ENCODE data around the gene SMYD2. TPM values are rescaled to one million over a fixed set of nuclear protein-coding genes. Genes with fewer than 3 reads are reported as not detected.

The SMYD2 gene
- total RNA-seq, 2 donors from 2014 or later: 18.4 to 18.5 TPM

DNA sequence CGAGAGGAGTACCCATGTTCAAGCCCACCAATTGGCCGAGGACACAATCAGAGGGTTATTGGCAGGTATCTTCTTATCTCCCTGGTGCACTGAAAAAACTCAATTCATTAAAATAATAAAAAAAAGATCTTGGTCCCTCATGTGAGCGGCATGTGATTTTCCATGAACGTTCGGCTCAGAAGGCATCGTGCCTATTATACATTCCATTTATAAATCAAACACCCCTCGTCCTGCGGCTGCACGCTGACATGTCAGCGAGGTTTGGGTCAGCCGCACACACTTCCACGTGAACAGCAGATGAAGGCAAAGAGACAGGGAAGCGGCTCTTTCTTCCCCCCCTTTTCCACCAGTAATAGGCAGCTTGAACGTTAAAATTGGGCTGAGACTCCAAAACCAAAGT lies 31.3 kb upstream of the SMYD2 start:
- TF ChIP-seq, protein P1, sequence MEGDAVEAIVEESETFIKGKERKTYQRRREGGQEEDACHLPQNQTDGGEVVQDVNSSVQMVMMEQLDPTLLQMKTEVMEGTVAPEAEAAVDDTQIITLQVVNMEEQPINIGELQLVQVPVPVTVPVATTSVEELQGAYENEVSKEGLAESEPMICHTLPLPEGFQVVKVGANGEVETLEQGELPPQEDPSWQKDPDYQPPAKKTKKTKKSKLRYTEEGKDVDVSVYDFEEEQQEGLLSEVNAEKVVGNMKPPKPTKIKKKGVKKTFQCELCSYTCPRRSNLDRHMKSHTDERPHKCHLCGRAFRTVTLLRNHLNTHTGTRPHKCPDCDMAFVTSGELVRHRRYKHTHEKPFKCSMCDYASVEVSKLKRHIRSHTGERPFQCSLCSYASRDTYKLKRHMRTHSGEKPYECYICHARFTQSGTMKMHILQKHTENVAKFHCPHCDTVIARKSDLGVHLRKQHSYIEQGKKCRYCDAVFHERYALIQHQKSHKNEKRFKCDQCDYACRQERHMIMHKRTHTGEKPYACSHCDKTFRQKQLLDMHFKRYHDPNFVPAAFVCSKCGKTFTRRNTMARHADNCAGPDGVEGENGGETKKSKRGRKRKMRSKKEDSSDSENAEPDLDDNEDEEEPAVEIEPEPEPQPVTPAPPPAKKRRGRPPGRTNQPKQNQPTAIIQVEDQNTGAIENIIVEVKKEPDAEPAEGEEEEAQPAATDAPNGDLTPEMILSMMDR (IDR thresholded peaks at IDR 0.05): no peak
- TF ChIP-seq POLR2A (IDR thresholded peaks at IDR 0.05): no peak
- ATAC-seq: no peak
- no peak overlapping the region for H3K27ac ChIP-seq
- no peak for DNase-seq
- intact Hi-C loops (cut with DNase I): no loop called here
- H3K4me1 ChIP-seq: no peaks in the 10 kb centered on the region
- no peaks in the 10 kb centered on the region for H3K9me3 ChIP-seq
- no peaks in the 10 kb centered on the region for H3K27me3 ChIP-seq
- H3K4me3 ChIP-seq: no peak overlapping the region
- WGBS, 2 donors: 84 to 89% methylated on average over 14 of the region's 14 CpGs
- H3K36me3 ChIP-seq (replicated peaks in 1 of 2; ENCODE audit: insufficient read depth in 1 of 2, low read depth in 2 of 2): no peaks in the 10 kb centered on the region

DNA sequence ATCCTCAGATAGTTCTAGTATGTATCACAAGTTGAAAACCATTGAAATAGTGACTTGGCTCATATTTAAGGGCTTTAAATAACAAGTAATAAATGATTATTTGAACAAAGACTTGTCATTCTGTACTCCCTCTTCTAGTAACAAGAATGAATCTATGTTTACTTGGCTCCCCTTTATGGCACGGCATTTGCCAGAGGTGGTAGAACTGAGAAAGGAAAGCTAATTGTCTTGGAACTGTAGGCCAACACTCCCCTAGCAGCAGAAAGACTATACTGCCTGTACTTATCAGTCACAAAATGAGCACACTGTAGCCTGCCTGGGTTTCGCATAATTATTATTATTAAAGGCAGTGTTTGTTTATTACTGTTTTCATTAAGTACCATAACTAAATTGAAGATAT lies 29.6 kb upstream of the SMYD2 start:
- intact Hi-C loops (cut with DNase I): no loop called here
- DNase-seq: no peak

DNA sequence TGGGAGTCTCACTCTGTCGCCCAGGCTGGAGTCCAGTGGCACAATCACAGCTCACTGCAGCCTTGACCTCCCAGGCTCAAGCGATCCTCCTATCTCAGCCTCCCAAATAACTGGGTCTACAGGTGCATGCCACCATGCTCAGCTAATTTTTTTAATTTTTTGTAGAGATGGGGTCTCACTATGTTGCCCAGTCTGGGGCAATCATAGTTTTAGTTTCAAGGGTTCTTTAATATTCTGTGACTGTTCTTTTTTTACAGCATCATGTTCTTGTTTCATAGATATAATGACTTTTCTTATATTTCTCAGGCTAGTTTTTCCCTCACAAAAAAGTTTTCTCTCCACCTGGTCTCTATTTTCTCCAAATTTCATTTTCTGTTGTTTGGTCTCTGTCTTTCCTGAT lies 25.4 kb upstream of the SMYD2 start:
- no peaks in the 10 kb centered on the region for H3K27me3 ChIP-seq
- H3K9me3 ChIP-seq: no peaks in the 10 kb centered on the region
- TF ChIP-seq, protein P1 (IDR thresholded peaks at IDR 0.05): no peak
- TF ChIP-seq POLR2A (IDR thresholded peaks at IDR 0.05): no peak
- intact Hi-C loops (cut with DNase I): no loop called here
- no peaks in the 10 kb centered on the region for H3K36me3 ChIP-seq (replicated peaks in 1 of 2; ENCODE audit: insufficient read depth in 1 of 2, low read depth in 2 of 2)
- WGBS, 2 donors: 79 to 86% methylated on average over 2 of the region's 2 CpGs
- DNase-seq (no peak), ATAC-seq (no peak)
- no peaks in the 10 kb centered on the region for H3K4me1 ChIP-seq
- no peak overlapping the region for H3K4me3 ChIP-seq
- H3K27ac ChIP-seq: no peak overlapping the region

More for the DNA sequence above, 29.6 kb upstream of the SMYD2 start:
- Histone ChIP-seq H3K27me3 (no peaks in the 10 kb centered on the region), H3K36me3 (replicated peaks in 1 of 2; ENCODE audit: insufficient read depth in 1 of 2, low read depth in 2 of 2) (no peaks in the 10 kb centered on the region), H3K4me3 (no peak overlapping the region), H3K9me3 (no peaks in the 10 kb centered on the region), H3K27ac (no peak overlapping the region), H3K4me1 (no peaks in the 10 kb centered on the region)
- TF ChIP-seq POLR2A (IDR thresholded peaks at IDR 0.05): no peak
- TF ChIP-seq, protein P1 (IDR thresholded peaks at IDR 0.05): no peak
- no peak for ATAC-seq
- 85 to 87% methylated on average over 2 of the region's 2 CpGs for WGBS, 2 donors

DNA sequence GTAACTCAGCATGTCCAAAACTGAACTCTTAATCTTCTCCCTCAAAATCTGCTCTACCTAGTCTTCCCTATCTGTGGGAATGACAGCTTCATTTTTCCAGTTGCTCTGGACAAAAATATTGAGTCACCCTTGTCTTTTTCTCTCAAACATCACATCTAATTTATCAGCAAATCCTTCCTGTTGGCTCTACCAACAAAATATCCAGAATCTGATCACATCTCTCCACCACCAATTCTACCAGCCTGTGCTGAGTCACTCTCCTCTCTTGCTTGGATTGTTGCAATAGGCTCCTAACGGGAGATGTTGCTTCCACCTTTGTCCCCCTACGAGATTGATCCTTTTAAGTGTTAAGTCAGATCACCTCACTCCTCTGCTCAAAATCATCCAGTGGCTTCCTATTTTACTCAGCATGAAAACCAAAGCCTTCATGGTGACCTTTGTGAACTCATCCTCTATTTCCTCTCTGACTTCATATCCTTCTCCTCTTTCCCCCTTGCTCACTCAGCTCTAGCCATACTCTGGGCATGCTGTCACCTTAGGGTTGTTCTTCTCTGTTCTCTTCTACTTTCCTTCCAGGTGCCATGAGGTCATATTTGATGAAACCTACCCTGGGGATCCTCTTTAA lies 21.5 kb upstream of the SMYD2 start:
- H3K27ac ChIP-seq: no peak overlapping the region
- no peaks in the 10 kb centered on the region for H3K27me3 ChIP-seq
- no peaks in the 10 kb centered on the region for H3K9me3 ChIP-seq
- WGBS, 2 donors: 44 to 60% methylated on average over 2 of the region's 2 CpGs
- intact Hi-C loops (cut with DNase I): no loop called here
- DNase-seq (no peak), ATAC-seq (no peak)
- no peaks in the 10 kb centered on the region for H3K36me3 ChIP-seq (replicated peaks in 1 of 2; ENCODE audit: insufficient read depth in 1 of 2, low read depth in 2 of 2)
- no peak overlapping the region for H3K4me3 ChIP-seq
- H3K4me1 ChIP-seq: peaks cover 5% of the 10 kb centered on the region
- TF ChIP-seq POLR2A (IDR thresholded peaks at IDR 0.05): no peak
- TF ChIP-seq, protein P1 (IDR thresholded peaks at IDR 0.05): no peak

DNA sequence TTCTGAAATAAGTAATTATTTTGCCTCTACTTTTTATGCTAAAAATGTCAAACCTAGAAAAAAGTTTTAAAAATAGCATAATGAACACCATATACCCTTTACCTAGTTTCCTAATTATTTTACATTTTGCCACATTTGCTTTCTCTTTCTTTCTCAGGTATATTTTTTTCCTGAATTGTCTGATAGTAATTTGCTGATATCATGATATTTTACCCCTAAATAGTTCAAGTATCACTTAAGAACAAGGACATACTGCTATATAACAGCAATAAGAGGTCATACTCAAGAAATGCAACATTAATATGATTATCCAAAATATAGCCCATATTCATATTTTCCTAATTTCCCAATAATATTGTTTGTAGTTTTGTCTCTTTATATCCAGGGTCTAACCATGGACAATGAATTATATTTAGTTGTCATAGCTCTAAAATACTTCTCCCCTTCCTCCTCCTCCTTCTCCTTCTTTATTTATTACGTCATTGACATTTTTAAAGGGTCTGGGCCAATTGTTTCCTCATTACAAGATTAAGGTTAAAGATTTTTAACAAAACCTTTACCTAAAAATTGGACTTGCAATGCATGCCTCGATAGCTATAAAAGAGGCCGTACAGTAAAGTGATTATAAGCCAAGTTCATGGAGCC lies 20.3 kb upstream of the SMYD2 start:
- TF ChIP-seq POLR2A (IDR thresholded peaks at IDR 0.05): no peak
- TF ChIP-seq, protein P1 (IDR thresholded peaks at IDR 0.05): no peak
- Histone ChIP-seq H3K4me1 (peaks cover 5% of the 10 kb centered on the region), H3K27me3 (no peaks in the 10 kb centered on the region), H3K4me3 (no peak overlapping the region), H3K36me3 (replicated peaks in 1 of 2; ENCODE audit: insufficient read depth in 1 of 2, low read depth in 2 of 2) (no peaks in the 10 kb centered on the region), H3K9me3 (no peaks in the 10 kb centered on the region), H3K27ac (no peak overlapping the region)
- ATAC-seq (no peak), DNase-seq (no peak)
- intact Hi-C loops (cut with DNase I): loop anchor here (5.0 kb wide), 1 partner anchor 67 kb away; no protein-coding TSS in a partner anchor
- 52 to 58% methylated on average over 3 of the region's 3 CpGs for WGBS, 2 donors

Data from body of pancreas (tissue), 4 donors.